HepG2 (cell line): Measurements from ENCODE around the gene NRGN. TPM values are rescaled to one million over a fixed set of nuclear protein-coding genes. Genes with fewer than 3 reads are reported as not detected.

Experiments
- ATAC-seq: fragments of 200-7000 bp; cut with Tn5 transposase; 3 replicates; pipeline ENCODE4 v1.9.1; 2020; ENCODE audit warnings: mild to moderate bottlenecking, moderate library complexity
- BruUV-seq: library from RNA; stranded (reverse); fragments of 400-500 nt; replicated peaks from 2 replicates; lab custom pipeline; 2021; lab: Mats Ljungman, UMichigan
- CTCF ChIA-PET: fragments of 300-600 bp; formaldehyde crosslinking; extraction: SDS; loops from one replicate; lab custom pipeline; 2021; ENCODE audit warnings: low total read pairs, inconsistent platforms, low intra/inter-chr PET ratio; lab: Yijun Ruan, JAX
- POLR2A ChIA-PET: fragments of 350-600 bp; sonication (Branson Sonifier 250); formaldehyde crosslinking; loops from one replicate; lab custom pipeline; 2020; ENCODE audit warnings: antibody characterized with exemption, inconsistent platforms; lab: Yijun Ruan, JAX
- DNase-seq: peaks from one replicate; pipeline ENCODE4 v3.0.0-alpha.2; 2015; ENCODE audit warnings: low spot score
- FAIRE-seq: peaks from 3 replicates; lab custom pipeline; 2011; peaks lifted over from hg19 to GRCh38; lab: Jason Lieb, UNC
- H2AFZ ChIP-seq: one replicate; pipeline ENCODE4 v1.6.1; 2011; ENCODE audit warnings: low read length, inconsistent platforms
- H3K27ac ChIP-seq: fragments of 300-600 bp; 3 replicates; pipeline ENCODE4 v1.8.0; 2011; ENCODE audit warnings: mixed run types, mild to moderate bottlenecking, mixed read lengths, low read length, inconsistent platforms; ENCODE audit not compliant: insufficient read depth; ENCODE audit errors: extremely low read length
- H3K27me3 ChIP-seq, 2 experiments: fragments of 200-600 bp in 1 of 2; 2 replicates in 1 of 2; 3 replicates in 1 of 2; pipeline versions ENCODE4 v1.6.0 to v1.8.0; 2011; ENCODE audit warnings: low read length in 2 of 2, mild to moderate bottlenecking in 2 of 2, moderate library complexity in 2 of 2, inconsistent platforms in 1 of 2; ENCODE audit not compliant: insufficient read depth in 2 of 2, control insufficient read depth in 1 of 2
- H3K36me3 ChIP-seq, 2 experiments: fragments of 200-600 bp in 1 of 2; replicated peaks in 1 of 2; 2 replicates in 1 of 2; 3 replicates in 1 of 2; pipeline versions ENCODE4 v1.5.1 to v1.8.0; 2011; ENCODE audit warnings: low read length in 2 of 2, inconsistent platforms in 1 of 2; ENCODE audit not compliant: insufficient read depth in 2 of 2, control insufficient read depth in 1 of 2
- H3K4me1 ChIP-seq: 2 replicates; pipeline ENCODE4 v1.5.1; 2012; ENCODE audit warnings: low read length, inconsistent platforms; ENCODE audit not compliant: insufficient read depth
- H3K4me2 ChIP-seq: 2 replicates; pipeline ENCODE4 v1.6.0; 2011; ENCODE audit warnings: low read depth, low read length, inconsistent platforms
- H3K4me3 ChIP-seq, 3 experiments: fragments of 200-600 bp in 1 of 3; sonication (generic), shearing (Covaris generic) in 1 of 3; replicated peaks in 1 of 3; 2 replicates each; pipeline ENCODE4 v1.5.1; 2011 to 2016; ENCODE audit warnings: low read length in 3 of 3, inconsistent platforms in 2 of 3, low read depth in 2 of 3, mild to moderate bottlenecking in 2 of 3, control low read depth in 1 of 3, mixed read lengths in 1 of 3; ENCODE audit not compliant: insufficient read depth in 1 of 3
- H3K79me2 ChIP-seq: one replicate; pipeline ENCODE4 v1.6.1; 2011; ENCODE audit warnings: low read length, inconsistent platforms; ENCODE audit not compliant: insufficient read depth
- H3K9ac ChIP-seq: 2 replicates; pipeline ENCODE4 v1.6.0; 2011; ENCODE audit warnings: mild to moderate bottlenecking, low read depth, low read length, inconsistent platforms; ENCODE audit not compliant: insufficient read depth
- H3K9me3 ChIP-seq: 2 replicates; pipeline ENCODE4 v1.5.1; 2012; ENCODE audit warnings: mild to moderate bottlenecking, low read length
- H4K20me1 ChIP-seq: 2 replicates; pipeline ENCODE4 v1.6.0; 2011; ENCODE audit warnings: inconsistent platforms, mild to moderate bottlenecking, low read length, moderate library complexity; ENCODE audit not compliant: insufficient read depth
- ATF7 ChIP-seq, 2 experiments: fragments of 450-650 bp in 1 of 2; sonication (generic) in 1 of 2; formaldehyde crosslinking in 1 of 2; IDR thresholded peaks; 2 replicates each; pipeline versions ENCODE4 v1.4.0 to v1.6.1; 2016 to 2020; ENCODE audit warnings: antibody characterized with exemption in 1 of 2, mild to moderate bottlenecking in 1 of 2, missing genetic modification reagents in 1 of 2
- KDM1A ChIP-seq: IDR thresholded peaks from 2 replicates; pipeline ENCODE4 v1.6.1; 2016; ENCODE audit warnings: missing compliant biosample characterization
- MED1 ChIP-seq: sonication (generic); formaldehyde crosslinking; IDR thresholded peaks from 2 replicates; pipeline ENCODE4 v1.4.0; 2020; ENCODE audit warnings: missing genetic modification reagents
- REL ChIP-seq: sonication (generic); formaldehyde crosslinking; conservative IDR thresholded peaks from 2 replicates; pipeline ENCODE4 v1.8.0; 2022; ENCODE audit warnings: mild to moderate bottlenecking, missing genetic modification reagents, moderate library complexity
- ZBTB37 ChIP-seq: sonication (generic); formaldehyde crosslinking; IDR thresholded peaks from 2 replicates; pipeline ENCODE4 v1.4.0; 2020; ENCODE audit warnings: mild to moderate bottlenecking, missing genetic modification reagents
- ZNF20 ChIP-seq: sonication (generic); formaldehyde crosslinking; IDR thresholded peaks from 2 replicates; pipeline ENCODE4 v1.4.0; 2020; ENCODE audit warnings: mild to moderate bottlenecking, moderate library complexity, missing genetic modification reagents
- ZNF441 ChIP-seq: sonication (generic); formaldehyde crosslinking; IDR thresholded peaks from 2 replicates; pipeline ENCODE4 v1.7.0; 2021; ENCODE audit warnings: missing genetic modification reagents, borderline replicate concordance
- ZNF678 ChIP-seq: sonication (generic); formaldehyde crosslinking; IDR thresholded peaks from 2 replicates; pipeline ENCODE4 v1.4.0; 2020; ENCODE audit warnings: mild to moderate bottlenecking, missing genetic modification reagents
- ZNF768 ChIP-seq: sonication (generic); formaldehyde crosslinking; IDR thresholded peaks from 2 replicates; pipeline ENCODE4 v1.4.0; 2020; ENCODE audit warnings: missing genetic modification reagents
- ZNF773 ChIP-seq: sonication (generic); formaldehyde crosslinking; IDR thresholded peaks from 2 replicates; pipeline ENCODE4 v1.4.0; 2020; ENCODE audit warnings: missing genetic modification reagents, borderline replicate concordance
- WGBS: methylation state at CpG from one replicate; pipeline ENCODE4 v1.1.6; 2017; ENCODE audit warnings: low lambda C conversion rate; 5-methylcytosine and 5-hydroxymethylcytosine counted together
- in situ Hi-C: cut with HindIII; loops from 2 replicates; pipeline ENCODE4 v1.10.0; 2017; ENCODE audit warnings: low pct_unique_long_range_greater_than_20kb; ENCODE audit not compliant: extremely low pct_ligation_motif_present
- intact Hi-C: fragments of 100-400 bp; cut with micrococcal nuclease; formaldehyde crosslinking; loops from one replicate; pipeline ENCODE4 v1.10.0; 2022; ENCODE audit not compliant: unreplicated experiment
- polyA plus RNA-seq, 8 experiments: library from polyadenylated mRNA; depleted of rRNA in 3 of 8; stranded (reverse) in 7 of 8; unstranded in 1 of 8; fragments of >200 nt; fragmentation: Illumina TruSeq in 4 of 8; extraction: Trizol in 4 of 8; gene quantifications; 2 replicates each; pipeline versions ENCODE4 v1.2.1 to v1.2.3, GENCODE V29; 2011 to 2016; ENCODE audit warnings: low read depth in 4 of 8, missing spikeins in 1 of 8, mixed read lengths in 1 of 8; ENCODE audit not compliant: insufficient read depth in 1 of 8
- total RNA-seq, 5 experiments: library from RNA; depleted of rRNA; stranded (reverse); fragments of >200 nt; fragmentation: Illumina TruSeq; extraction: Trizol; gene quantifications; 2 replicates each; pipeline ENCODE4 v1.2.3, GENCODE V29; 2016; ENCODE audit warnings: low read depth in 1 of 5
- TF ChIP-seq, protein P1 (sequence below): sonication (generic); formaldehyde crosslinking; IDR thresholded peaks from 2 replicates; pipeline ENCODE4 v1.8.0; 2022; ENCODE audit warnings: mild to moderate bottlenecking, missing genetic modification reagents; ENCODE audit not compliant: insufficient replicate concordance

Gene NRGN
- total and polyA plus RNA-seq, 2 of the 13 experiments (the other 11 are each of a cell fraction or from before 2014, with no cell fraction given), result 0.22 TPM; not detected in 1

DNA sequence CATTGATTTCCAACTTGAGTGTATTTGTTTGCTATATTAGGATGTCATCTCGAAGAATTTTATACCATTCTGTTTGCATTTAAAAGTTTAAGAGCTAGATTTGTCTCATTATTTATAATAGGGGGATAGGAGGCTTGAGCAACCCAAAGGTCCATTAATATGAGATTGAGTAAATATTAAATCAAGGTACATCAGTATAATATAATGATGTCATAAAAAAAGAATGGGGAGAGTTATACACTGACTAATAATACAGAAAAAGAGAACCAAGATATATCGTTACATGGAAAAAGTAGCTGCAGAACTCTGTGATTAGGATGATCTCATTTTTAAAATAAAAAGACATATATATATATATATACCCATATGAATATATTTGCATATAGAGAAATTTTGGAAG is 46.6 kb upstream of the NRGN start:
- H3K36me3 ChIP-seq, result no peaks in the 10 kb centered on the region
- no peak overlapping the region for H2AFZ ChIP-seq
- WGBS, result 82% methylated on average over 2 of the region's 2 CpGs
- no peak for DNase-seq
- H3K9ac ChIP-seq, result no peak overlapping the region
- in situ Hi-C loops, result no loop called here
- no peak overlapping the region for H3K4me3 ChIP-seq
- H3K4me2 ChIP-seq, result no peak overlapping the region
- no peaks in the 10 kb centered on the region for H3K9me3 ChIP-seq
- no peak for FAIRE-seq
- no peak overlapping the region for H3K27ac ChIP-seq
- ChIA-PET CTCF (no interaction called here), POLR2A (no interaction called here)
- peak; percentile 79 for TF ChIP-seq ATF7 (IDR thresholded peaks at IDR 0.05)
- TF ChIP-seq ATF7 (CRISPR knock-in tag; IDR thresholded peaks at IDR 0.05), result no peak
- no peak for TF ChIP-seq MED1
- TF ChIP-seq, all 625 proteins: peak for 1
- no peaks in the 10 kb centered on the region for H3K4me1 ChIP-seq
- no peaks in the 10 kb centered on the region for H3K79me2 ChIP-seq
- H4K20me1 ChIP-seq, result no peaks in the 10 kb centered on the region
- intact Hi-C loops, result no loop called here
- no peaks in the 10 kb centered on the region for H3K27me3 ChIP-seq
- no peak for ATAC-seq
- BruUV-seq, result no TSS peak

DNA sequence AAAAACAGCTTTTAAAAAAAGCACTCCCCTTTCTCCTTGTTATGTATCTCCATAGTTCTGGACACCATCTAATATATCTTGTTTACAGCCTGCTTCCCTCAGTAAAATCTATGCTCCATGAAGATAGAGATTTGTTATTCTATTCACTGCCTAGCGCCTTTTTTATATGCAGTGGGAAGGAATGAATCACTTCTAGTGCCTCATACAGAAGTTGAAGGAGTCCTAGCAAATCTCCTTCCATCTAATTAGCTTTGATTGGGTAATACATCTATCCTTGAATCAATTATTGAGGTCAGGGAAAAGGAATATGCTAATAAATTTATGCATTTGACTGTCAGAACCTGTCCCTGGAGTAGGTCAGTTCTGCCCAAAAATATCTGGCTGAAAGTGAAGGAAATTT is 40.2 kb upstream of the NRGN start:
- TF ChIP-seq ZNF441 (CRISPR knock-in tag) (no peak), KDM1A (CRISPR knock-in tag) (no peak), REL (no peak), ZBTB37 (CRISPR knock-in tag) (no peak), ZNF773 (CRISPR knock-in tag) (no peak), ZNF678 (CRISPR knock-in tag) (no peak), ZNF20 (no peak), ZNF768 (CRISPR knock-in tag) (no peak)
- TF ChIP-seq, protein P1, sequence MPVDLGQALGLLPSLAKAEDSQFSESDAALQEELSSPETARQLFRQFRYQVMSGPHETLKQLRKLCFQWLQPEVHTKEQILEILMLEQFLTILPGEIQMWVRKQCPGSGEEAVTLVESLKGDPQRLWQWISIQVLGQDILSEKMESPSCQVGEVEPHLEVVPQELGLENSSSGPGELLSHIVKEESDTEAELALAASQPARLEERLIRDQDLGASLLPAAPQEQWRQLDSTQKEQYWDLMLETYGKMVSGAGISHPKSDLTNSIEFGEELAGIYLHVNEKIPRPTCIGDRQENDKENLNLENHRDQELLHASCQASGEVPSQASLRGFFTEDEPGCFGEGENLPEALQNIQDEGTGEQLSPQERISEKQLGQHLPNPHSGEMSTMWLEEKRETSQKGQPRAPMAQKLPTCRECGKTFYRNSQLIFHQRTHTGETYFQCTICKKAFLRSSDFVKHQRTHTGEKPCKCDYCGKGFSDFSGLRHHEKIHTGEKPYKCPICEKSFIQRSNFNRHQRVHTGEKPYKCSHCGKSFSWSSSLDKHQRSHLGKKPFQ (CRISPR knock-in tag), result no peak
- H3K36me3 ChIP-seq, result no peaks in the 10 kb centered on the region
- no peaks in the 10 kb centered on the region; a peak in 1 of 5 replicates for H3K27me3 ChIP-seq
- no peak overlapping the region for H3K9ac ChIP-seq
- no peak overlapping the region for H3K4me2 ChIP-seq
- no TSS peak for BruUV-seq
- no peaks in the 10 kb centered on the region for H3K4me1 ChIP-seq
- WGBS, result 3% methylated on average over 1 of the region's 1 CpG
- H3K79me2 ChIP-seq, result no peaks in the 10 kb centered on the region
- no peak overlapping the region for H3K27ac ChIP-seq
- no peak for ATAC-seq
- ChIA-PET POLR2A (no interaction called here), CTCF (no interaction called here)
- in situ Hi-C loops, result no loop called here
- intact Hi-C loops, result no loop called here
- no peaks in the 10 kb centered on the region for H4K20me1 ChIP-seq
- DNase-seq, result no peak
- H3K4me3 ChIP-seq, result no peak overlapping the region
- no peak overlapping the region for H2AFZ ChIP-seq
- H3K9me3 ChIP-seq, result no peaks in the 10 kb centered on the region
- no peak for FAIRE-seq
